Sciatic nerve (tissue), 2 donors: ENCODE results near the gene LDLRAD4. TPM values are rescaled to one million over a fixed set of nuclear protein-coding genes. Genes with fewer than 3 reads are reported as not detected.

ENCODE experiments used
- ATAC-seq: fragments of 200-7000 bp; cut with Tn5 transposase; one replicate; pipeline ENCODE4 v1.9.1; 2020; ENCODE audit warnings: mild to moderate bottlenecking, moderate library complexity
- DNase-seq: peaks from one replicate; pipeline ENCODE4 v3.0.0-alpha.2; 2020; ENCODE audit warnings: low spot score
- intact Hi-C: fragments of 100-400 bp; cut with DNase I; formaldehyde crosslinking; loops from one replicate; pipeline ENCODE4 v1.14.2; 2022
- total RNA-seq: library from RNA; stranded (reverse); fragmentation: NEBNext Ultra II Directional; extraction: Animal tissue kit (Norgen Biotek cat#: 25700); gene quantifications from one replicate; pipeline ENCODE4 v1.2.1, GENCODE V29; 2021
- donor health status: DM: no; HTN: no; CAD: no.
- donor health status: DM: no; HTN: no; CAD: no.

LDLRAD4 gene
- total RNA-seq, 1 donor from 2014 or later = 27.1 TPM

DNA sequence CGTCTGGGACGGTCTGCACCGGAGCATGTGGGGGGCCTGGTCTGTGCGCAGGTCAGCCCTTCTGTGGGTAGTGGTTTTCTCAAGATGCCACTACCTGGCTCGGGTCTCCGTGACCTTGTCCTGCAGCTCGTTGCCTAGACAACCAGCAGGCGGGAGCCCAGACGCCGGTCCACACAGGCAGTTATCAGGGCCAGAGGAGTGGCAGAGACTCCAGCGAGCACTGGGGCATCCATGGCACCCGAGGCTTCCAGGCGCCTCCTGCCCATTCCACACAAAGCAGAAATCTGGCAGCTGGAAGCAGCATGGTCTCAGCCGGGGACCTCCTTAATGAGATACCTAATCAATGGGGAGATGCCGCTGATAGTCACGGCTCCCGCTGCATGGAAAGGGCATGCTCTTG lies 351.7 kb downstream of the LDLRAD4 start:
- intact Hi-C loops = loop anchor here (10.0 kb wide), 1 partner anchor 1165 kb away; the partner anchor contains the start of gene PRELID3A
- ATAC-seq (no peak), DNase-seq (no peak)

DNA sequence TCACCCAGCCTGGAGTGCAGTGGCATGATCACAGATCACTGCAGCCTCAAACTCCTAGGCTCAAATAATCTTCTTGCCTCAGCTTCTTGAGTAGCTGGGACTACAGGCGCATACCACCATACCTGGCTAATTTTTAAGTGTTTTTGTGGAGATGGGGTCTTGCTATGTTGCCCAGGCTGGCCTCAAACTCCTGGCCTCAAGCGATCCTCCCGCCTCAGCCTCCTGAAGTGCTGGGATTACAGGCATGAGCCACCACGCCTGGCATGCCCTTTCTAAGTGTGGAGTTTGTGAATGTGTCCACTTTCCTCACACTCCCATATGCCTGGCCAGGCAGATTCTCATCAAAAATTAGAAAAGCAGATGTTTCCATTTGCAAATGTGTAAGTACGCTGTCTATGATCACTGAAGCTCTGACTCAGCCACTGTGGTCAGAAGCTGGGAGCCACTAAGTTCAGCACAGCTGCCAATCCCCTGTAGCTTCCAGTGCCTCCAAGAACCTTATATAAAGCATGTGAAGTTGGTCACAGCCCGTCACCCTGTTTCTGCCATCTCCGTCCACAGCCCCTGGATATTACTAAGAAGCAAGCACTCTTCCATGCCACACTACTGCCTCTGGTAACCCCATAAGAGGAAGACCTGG lies 352.4 kb downstream of the LDLRAD4 start:
- intact Hi-C loops = loop anchor here (10.0 kb wide), 1 partner anchor 1166 kb away; the partner anchor contains the start of gene PRELID3A
- DNase-seq (no peak), ATAC-seq (no peak)

DNA sequence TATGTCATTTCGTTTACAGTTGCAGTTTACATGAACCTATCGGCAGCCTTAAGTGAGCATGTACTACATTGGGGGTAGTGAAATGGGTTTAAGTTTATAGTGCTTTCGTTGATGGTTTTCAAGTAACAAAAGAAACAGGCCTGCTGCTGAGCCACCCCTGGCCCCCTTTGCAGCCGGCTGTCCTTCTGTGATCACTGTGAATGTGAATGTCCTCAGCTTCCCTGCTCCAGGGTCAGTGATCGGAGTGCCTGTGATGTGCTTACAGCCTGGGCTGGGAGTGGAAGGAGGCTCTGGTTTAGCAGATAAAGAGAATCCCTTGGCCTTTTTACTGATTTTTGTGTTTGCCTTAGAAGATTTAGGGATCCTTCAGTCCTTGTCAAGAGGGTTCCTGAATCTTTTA lies 353.6 kb downstream of the LDLRAD4 start:
- DNase-seq (no peak), ATAC-seq (no peak)
- intact Hi-C loops = loop anchor here (10.0 kb wide), 1 partner anchor 1167 kb away; the partner anchor contains the start of gene PRELID3A

DNA sequence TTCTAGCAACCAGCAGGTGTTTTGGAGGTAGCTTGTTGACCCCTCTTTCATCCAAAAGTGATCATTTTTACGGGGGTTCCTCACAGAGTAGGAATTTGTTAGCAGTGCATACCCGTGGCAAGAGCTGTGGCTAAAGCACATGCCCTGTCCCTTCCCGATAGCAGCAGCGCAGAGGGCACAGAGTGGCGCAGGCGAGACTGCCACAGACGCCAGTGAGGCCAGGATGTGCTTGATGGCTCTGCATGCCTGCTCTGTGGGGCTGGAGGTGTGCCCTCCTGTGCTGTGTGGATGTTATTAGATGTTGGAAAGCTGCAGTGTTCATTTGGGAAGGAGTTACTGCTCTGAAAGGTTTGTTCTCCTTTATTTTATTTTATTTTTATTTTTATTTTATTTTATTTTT lies 354.2 kb downstream of the LDLRAD4 start:
- intact Hi-C loops = loop anchor here (10.0 kb wide), 1 partner anchor 1168 kb away; the partner anchor contains the start of gene PRELID3A
- DNase-seq = no peak
- no peak for ATAC-seq

DNA sequence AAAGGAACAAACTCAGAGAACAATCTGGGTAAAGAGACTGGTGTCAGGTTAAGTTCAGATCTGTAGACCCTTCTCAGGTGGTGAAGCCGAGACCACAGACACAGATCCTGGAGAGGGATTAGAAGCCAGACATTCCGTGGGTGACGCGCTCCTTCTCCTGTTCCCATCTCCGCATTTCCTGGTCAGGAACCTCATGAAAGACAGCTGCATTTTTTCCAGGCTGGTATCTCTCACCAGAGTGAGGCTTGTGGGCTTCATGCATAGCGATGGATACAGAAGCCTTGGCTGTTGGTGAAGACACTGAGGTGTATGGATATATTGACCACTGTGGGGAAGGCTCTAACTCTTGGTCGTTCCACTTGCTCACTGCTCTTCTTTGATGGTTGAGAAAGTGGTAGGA lies 355.2 kb downstream of the LDLRAD4 start:
- intact Hi-C loops = loop anchor here (10.0 kb wide), 1 partner anchor 1169 kb away; the partner anchor contains the start of gene PRELID3A
- no peak for ATAC-seq
- DNase-seq = no peak

DNA sequence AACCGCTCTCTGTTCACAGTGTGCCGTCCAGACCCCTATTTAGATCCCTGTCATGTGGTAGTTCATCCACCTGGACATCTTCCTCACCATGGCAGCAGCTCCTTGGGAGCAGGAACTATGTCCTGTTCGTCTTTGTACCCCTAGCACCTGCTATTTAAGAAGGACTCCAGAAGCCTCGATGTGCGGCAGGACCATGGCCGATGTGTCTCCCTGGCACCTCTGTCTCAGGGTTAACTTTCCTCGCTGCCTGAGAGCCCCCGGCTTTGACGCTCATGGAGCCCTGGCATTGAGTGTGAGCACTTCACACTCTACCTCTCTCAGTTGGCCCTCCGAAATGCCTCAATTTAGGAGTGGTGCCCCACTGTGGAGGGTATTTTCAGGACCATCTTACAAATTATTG lies 355.8 kb downstream of the LDLRAD4 start:
- intact Hi-C loops = loop anchor here (10.0 kb wide), 1 partner anchor 1170 kb away; the partner anchor contains the start of gene PRELID3A
- ATAC-seq = no peak
- no peak for DNase-seq

DNA sequence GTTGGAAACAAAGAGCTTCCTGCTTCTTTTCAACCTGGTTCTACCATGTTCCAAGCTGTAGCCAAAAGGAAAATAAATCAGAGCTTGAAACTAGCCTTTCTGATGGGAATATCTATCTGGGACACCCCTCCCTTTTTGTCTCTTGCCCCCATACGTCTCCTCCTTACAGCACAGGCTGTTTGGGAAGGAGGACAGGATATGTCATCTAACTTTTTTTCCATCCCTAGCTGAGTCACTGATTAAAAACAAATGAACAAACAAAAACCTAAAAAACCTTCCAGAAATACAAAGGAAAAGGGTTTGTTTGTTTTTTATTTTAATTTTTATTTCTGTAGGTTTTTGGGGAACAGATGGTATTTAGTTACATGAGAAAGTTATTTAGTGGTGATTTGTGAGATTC lies 356.2 kb downstream of the LDLRAD4 start:
- DNase-seq = no peak
- no peak for ATAC-seq
- intact Hi-C loops = loop anchor here (10.0 kb wide), 1 partner anchor 1170 kb away; the partner anchor contains the start of gene PRELID3A

DNA sequence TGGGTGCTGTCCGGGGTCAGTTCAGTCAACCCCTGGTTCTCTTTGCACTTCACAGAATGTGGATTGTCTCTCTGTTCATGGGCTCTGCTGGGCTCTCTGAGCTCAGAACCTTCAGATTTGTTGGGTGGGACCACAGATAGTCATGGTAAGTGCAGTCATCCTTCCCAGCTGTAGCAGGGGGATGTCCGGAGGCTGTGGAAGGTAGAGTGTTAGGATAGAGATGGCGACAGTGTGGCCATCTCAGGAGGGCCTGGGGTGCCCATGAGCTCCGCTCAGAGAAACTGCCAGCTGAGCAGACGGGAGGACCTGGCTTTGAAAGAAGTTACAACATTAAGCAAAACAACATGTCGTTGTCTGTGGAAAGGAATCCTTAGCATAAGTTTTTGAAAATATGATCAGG lies 358.0 kb downstream of the LDLRAD4 start:
- intact Hi-C loops = loop anchor here (10.0 kb wide), 1 partner anchor 1172 kb away; the partner anchor contains the start of gene PRELID3A
- DNase-seq = no peak
- no peak for ATAC-seq

DNA sequence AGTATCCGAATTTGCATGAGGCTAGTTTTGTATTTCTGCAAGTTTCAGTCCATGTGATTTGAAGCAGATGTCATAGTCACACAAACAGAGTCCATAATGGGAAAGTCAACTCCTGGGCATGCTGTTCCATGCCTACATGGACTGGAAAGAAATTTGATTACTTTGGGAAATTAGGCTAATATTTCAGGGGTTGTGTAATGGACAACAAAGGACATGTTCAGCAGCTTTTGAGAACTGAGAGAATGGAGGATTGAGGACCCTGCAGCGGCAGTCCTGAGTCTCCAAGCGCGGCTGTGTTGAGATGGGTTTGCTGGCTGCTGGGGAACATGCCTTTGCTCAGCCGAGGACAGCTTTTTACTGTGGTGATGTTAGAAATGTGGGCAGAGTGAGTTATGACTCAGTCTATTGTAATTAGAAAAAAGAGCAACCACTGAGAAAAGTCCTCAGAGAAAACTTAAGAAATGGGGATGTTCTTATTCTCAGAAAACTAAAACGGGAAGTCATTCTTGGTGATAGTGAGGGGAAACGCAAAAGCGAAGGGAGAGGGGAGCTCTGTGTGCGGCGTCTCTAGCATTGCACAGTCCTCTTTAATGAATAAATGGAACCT lies 358.6 kb downstream of the LDLRAD4 start:
- DNase-seq (no peak), ATAC-seq (peak; percentile 80)
- intact Hi-C loops = loop anchor here (10.0 kb wide), 1 partner anchor 1172 kb away; the partner anchor contains the start of gene PRELID3A

DNA sequence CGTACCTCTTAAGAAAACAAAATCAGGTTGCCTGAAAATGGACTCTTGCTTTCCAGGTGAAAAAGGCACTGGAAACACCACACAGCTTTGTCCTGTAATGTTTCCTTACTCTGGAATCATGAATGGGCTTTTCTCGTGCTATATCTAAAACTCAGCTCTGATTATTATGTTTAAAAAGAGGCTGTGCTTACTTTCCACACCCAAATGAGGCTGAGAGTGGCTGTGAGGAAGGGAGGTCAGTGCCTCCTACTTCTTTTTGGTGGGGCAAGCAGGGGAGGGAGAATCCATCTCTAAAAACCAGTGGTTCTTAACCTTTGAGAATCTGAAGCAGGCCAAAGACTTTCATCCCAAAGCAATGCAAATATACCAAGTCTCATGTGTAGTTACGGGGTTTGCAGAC lies 359.2 kb downstream of the LDLRAD4 start:
- intact Hi-C loops = loop anchor here (10.0 kb wide), 1 partner anchor 1173 kb away; the partner anchor contains the start of gene PRELID3A
- no peak for DNase-seq
- ATAC-seq = no peak

DNA sequence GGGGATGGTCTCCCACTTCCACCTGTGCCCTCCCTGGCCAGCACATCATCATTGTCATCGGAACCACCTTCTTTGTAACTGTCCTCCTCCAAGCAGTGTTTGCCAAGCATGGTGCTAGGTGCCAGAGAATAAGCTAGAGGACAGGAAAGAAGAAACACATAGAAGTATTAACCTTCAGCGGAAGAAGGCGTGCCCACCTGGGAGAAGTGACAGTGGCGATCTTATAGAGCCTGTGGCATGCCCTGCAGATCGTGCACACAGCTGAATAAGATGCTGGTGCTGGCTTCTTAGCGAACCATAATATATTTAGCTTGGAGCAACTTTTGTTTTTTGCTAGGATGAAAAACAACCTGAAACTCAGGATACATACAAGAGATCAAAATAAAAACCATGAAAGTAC lies 359.8 kb downstream of the LDLRAD4 start:
- DNase-seq (no peak), ATAC-seq (no peak)
- intact Hi-C loops = loop anchor here (10.0 kb wide), 1 partner anchor 1174 kb away; the partner anchor contains the start of gene PRELID3A

DNA sequence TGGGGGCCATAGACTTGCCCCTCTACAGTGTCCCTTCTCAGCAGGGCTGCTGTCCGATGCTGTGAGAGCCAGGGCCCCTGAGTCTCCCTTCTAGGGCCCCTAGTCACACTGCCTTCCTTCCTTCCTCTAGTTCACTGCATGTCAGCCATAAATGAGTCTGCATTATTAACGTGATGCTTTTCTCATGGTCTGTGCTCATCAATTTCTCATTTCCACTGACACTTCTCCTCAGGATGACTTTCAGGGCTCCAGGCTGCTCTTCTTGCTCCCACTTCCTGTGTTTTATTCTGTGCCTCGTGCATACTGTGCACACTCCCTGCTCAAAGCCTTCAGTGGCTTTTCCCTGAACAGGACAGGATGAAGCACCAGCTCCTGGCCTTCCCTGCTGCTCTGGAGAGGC lies 361.3 kb downstream of the LDLRAD4 start:
- intact Hi-C loops = loop anchor here (10.0 kb wide), 1 partner anchor 1175 kb away; the partner anchor contains the start of gene PRELID3A
- no peak for DNase-seq
- peak; percentile 25 for ATAC-seq

DNA sequence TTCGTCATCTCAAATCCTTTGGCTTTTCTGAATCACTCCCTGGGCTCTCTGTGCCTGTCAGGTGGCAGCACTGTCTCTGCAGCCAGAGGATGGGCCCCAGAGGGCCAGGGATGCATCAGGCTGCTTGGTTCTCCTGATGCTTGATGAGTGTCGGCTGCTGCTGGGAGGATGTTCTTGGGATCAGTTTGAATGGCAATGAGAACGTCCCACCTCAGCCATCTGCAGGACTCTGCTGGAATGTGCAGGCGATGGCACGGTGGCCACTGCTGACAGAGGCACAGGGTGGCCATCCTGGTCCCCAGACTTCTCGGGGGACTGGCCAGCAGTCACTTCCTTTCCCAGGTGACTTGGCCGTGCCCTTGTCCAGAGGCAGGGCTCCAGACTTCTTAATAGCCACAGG lies 361.8 kb downstream of the LDLRAD4 start:
- no peak for ATAC-seq
- intact Hi-C loops = no loop called here

DNA sequence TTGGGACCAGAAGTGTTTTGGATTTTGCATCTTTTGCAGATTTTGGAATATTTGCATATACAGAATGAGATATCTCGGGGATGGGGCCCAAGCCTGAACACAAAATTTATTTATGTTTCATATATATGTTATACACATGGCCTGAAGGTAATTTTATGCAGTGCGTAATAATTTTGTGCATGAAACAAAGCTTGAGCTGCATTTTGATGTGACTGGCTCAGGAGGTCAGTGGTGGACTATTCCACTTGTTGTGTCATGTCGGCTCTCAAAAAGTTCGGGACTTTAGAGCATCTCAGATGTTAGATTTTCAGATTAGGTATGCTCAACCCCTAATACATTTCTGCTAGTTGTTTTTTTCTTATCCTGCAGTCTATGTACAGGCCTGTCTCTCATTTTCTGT lies 362.4 kb downstream of the LDLRAD4 start:
- ATAC-seq (no peak), DNase-seq (no peak)
- intact Hi-C loops = no loop called here

More for the DNA sequence above, 361.8 kb downstream of the LDLRAD4 start:
- no peak for DNase-seq

DNA sequence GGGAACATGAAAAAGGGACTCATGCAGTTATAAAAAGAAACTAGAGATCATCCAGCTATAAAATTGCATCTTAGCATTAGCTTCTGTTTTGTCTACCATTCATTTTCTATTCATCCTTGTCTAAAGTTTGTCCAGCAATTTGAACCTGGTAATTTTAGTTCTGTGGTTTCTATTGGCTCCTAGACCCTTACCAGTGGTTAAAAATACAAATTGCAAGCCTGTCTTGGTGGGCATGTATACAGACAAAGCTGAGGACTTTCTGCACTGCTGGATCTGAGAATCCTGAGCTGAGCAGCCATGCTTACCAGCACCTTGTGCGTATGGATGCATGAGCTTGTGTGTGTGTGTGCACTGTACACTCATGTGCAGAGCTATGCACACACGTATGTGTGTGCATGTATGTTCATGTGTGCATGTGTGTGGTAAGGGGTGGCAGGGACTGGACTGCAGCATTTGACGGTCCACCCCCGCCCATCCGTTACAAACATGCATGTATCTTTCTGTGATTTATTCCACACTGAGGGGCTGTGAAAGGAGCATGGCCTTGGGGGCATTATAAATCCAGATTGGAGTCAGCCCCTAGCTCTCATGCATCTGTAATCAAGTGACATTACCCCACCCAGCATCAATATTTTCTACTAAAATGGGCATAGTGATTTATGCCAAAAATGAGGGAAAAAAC lies 363.1 kb downstream of the LDLRAD4 start:
- no peak for ATAC-seq
- no peak for DNase-seq
- intact Hi-C loops = no loop called here

DNA sequence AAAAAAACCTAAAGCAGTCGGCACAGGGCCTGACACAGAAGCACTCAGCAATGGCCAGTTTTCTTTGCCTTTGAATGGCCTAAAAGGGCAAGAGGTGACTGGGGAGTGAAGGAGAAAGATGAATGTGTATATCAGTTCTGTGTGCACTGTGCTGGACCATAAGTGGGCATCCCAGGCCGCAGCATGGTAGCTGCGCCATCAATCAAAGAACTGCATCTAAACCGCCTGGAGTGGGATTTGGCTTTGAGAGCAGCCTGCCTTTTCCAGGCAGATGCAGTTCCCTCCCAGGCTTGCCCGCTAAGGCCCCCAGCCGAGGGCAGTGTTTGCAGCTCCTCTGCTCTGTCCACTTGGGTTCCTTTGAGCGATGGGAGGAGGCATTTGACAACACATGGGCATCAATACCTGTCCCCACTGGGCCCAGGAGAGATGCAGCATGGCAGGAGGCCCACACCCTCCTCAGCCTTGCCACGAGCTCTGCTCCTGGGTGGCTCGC lies 363.7 kb downstream of the LDLRAD4 start:
- DNase-seq (no peak), ATAC-seq (no peak)
- intact Hi-C loops = no loop called here

DNA sequence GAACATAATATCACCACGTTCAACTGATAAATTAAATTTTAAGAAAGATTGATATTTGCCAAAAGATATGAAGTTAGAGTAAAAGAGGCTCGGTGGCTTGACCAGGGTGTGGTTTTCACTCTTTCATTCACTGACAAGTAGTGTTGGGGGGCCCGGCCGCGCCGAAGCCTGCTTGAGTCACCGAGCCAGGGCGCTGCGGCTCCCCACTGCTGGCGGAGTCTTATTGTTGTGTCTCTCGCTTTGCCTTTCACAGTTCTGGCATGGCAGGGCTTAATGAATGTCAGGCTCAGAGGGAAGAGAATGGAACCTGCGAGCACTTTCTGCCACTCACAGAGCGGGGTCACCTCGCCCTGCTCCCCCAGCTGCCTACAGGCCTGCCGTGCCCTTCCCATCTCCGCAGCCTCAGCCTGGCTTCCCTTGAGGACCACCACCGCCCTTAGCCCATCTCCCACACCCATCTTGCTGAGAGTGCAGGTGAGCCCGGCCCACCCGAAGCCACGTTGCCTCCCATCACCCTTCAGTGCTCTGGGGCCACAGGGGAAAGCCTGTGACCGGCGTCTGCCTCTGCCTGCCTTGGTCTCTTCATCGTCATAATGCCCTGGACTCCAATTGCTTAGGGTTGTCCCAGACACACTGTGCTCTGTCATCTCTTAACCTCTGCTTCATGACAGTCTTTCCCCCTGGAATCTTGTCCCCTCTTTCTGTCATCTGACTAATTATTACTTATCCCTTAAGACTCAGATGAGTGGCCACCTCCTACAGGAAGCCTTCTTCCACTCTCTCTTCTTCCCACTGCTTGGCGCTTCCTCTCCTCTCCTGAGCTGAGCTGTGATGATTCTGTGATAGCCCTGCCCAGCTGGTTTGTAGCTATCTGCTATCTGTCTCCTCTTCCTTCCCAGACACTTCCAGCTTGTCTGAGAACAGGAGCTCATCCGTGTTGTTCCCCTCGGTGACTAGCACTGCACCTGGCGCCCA lies 365.3 kb downstream of the LDLRAD4 start:
- ATAC-seq = no peak
- no peak for DNase-seq
- intact Hi-C loops = no loop called here

DNA sequence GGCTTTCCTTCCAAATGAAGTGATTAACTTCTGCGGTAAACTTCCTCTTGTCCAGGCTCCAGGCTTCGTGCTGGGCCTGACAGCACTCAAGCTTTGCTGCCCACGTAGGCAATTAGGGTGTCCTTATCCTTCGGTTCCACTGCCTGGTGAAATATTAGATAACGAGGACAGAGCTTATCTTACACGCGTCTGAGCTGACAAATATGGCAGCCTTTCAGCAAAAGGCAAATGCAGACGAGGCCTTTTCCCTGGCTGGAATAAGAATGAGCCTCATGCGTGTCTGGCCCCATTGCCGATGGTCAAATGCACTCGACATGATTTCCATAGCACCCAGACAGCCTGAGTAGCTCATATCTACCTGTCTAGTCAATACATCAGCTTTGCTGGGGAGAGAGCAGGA lies 366.3 kb downstream of the LDLRAD4 start:
- no peak for ATAC-seq
- DNase-seq = no peak
- intact Hi-C loops = no loop called here
